Smooth muscle cell (in vitro differentiated cells): Measurements from ENCODE around the gene ABHD17A. TPM values are rescaled to one million over a fixed set of nuclear protein-coding genes. Genes with fewer than 3 reads are reported as not detected.

Source experiments
- DNase-seq: peaks from one replicate; lab custom pipeline; 2025; ENCODE audit not compliant: unreplicated experiment; lab: John Stamatoyannopoulos, UW
- H2AFZ ChIP-seq: fragments of 200-600 bp; sonication (generic); 2 replicates; pipeline ENCODE4 v1.6.0; 2016; ENCODE audit warnings: antibody characterized with exemption, low read depth, mild to moderate bottlenecking
- H3F3A ChIP-seq: fragments of 200-600 bp; sonication (generic); 2 replicates; pipeline ENCODE4 v1.6.0; 2017; ENCODE audit warnings: antibody characterized with exemption, low read depth
- H3K27ac ChIP-seq: fragments of 200-600 bp; sonication (generic); 2 replicates; pipeline ENCODE4 v1.5.1; 2016; ENCODE audit warnings: low read depth, mild to moderate bottlenecking
- H3K27me3 ChIP-seq: fragments of 200-600 bp; sonication (generic); 2 replicates; pipeline ENCODE4 v1.6.1; 2016; ENCODE audit warnings: low read depth, mild to moderate bottlenecking
- H3K36me3 ChIP-seq: fragments of 200-600 bp; sonication (generic); 2 replicates; pipeline ENCODE4 v1.5.1; 2016; ENCODE audit warnings: low read depth
- H3K4me1 ChIP-seq: fragments of 200-600 bp; sonication (generic); 2 replicates; pipeline ENCODE4 v1.5.1; 2016; ENCODE audit warnings: low read depth
- H3K4me2 ChIP-seq: fragments of 200-600 bp; sonication (generic); 2 replicates; pipeline ENCODE4 v1.6.0; 2016; ENCODE audit warnings: mild to moderate bottlenecking
- H3K4me3 ChIP-seq: fragments of 200-600 bp; sonication (generic); 2 replicates; pipeline ENCODE4 v1.5.1; 2016; ENCODE audit warnings: mild to moderate bottlenecking
- H3K79me2 ChIP-seq: fragments of 200-600 bp; sonication (generic); 2 replicates; pipeline ENCODE4 v1.6.0; 2016; ENCODE audit warnings: low read depth, mild to moderate bottlenecking
- H3K9ac ChIP-seq: fragments of 200-600 bp; sonication (generic); 2 replicates; pipeline ENCODE4 v1.6.0; 2016; ENCODE audit warnings: low read depth
- H3K9me3 ChIP-seq: fragments of 200-600 bp; sonication (generic); replicated peaks from 2 replicates; pipeline ENCODE4 v1.5.1; 2016; ENCODE audit warnings: low read depth
- H4K20me1 ChIP-seq: fragments of 200-600 bp; sonication (generic); 2 replicates; pipeline ENCODE4 v1.6.0; 2016; ENCODE audit warnings: low read depth
- WGBS: methylation state at CpG from one replicate; pipeline ENCODE4 v1.1.7; 2016; ENCODE audit warnings: low lambda C conversion rate; 5-methylcytosine and 5-hydroxymethylcytosine counted together
- polyA plus RNA-seq: library from polyadenylated mRNA; unstranded; fragments of >200 nt; fragmentation: Nextera tagmentation; extraction: Ambion mirVana; gene quantifications from 2 replicates; pipeline ENCODE4 v1.2.1, GENCODE V29; 2016
- total RNA-seq: library from RNA; depleted of rRNA; stranded (reverse); fragments of >200 nt; gene quantifications from 2 replicates; pipeline ENCODE4 v1.2.3, GENCODE V29; 2014
- TF ChIP-seq, protein P1 (sequence below): fragments of 200-600 bp; sonication (generic); IDR thresholded peaks from 2 replicates; pipeline ENCODE4 v1.5.1; 2017; ENCODE audit warnings: borderline replicate concordance, mild to moderate bottlenecking, antibody characterized with exemption; ENCODE audit not compliant: insufficient read depth, poor library complexity, severe bottlenecking

Gene ABHD17A
- total and polyA plus RNA-seq, 2 experiments from 2014 or later: 42.9 to 106 TPM

DNA sequence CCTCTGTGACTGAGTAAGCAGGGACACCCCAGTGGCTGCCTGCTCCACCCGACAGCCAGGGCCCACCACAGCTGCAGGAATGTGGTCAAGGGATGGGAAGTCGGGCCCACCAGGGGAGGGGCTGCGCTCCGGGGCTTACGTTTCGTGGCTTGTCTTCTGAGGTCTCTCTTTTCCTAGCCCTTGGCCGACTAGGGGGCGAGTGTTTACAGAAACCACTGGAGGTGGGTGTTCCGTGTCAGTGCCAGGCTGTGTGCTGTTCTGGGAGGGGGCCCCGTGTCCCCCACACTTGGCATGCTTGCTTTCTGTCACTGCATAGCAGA lies 24.4 kb upstream of the ABHD17A start:
- H3K4me2 ChIP-seq: no peak overlapping the region

DNA sequence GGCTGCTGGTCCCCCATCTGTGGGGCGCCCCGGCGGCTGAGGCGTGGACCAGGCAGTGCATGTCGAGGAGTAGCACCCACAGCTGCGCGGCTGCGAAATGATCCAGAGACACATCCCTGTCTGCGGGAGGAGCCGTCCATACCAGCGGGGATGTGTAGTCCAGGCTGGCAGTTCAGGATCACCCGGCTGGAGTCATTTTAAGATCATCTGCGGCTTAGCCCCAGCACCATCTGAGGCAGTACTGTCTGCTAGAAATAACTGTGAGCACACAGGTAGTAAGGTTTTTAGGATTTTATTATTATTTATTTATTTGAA lies 23.0 kb upstream of the ABHD17A start:
- no peak for DNase-seq
- H4K20me1 ChIP-seq: peaks cover 62% of the 10 kb centered on the region
- H3K4me2 ChIP-seq: no peak overlapping the region
- no peaks in the 10 kb centered on the region for H3K9me3 ChIP-seq
- H3K79me2 ChIP-seq: peaks cover 69% of the 10 kb centered on the region
- H3K27ac ChIP-seq: no peak overlapping the region
- peaks cover 10% of the 10 kb centered on the region for H3F3A ChIP-seq
- no peak overlapping the region for H3K4me3 ChIP-seq
- 97% methylated on average over 13 of the region's 13 CpGs for WGBS
- peaks cover 5% of the 10 kb centered on the region for H3K4me1 ChIP-seq
- no peaks in the 10 kb centered on the region for H3K36me3 ChIP-seq
- no peaks in the 10 kb centered on the region for H3K27me3 ChIP-seq
- H3K9ac ChIP-seq: no peak overlapping the region
- no peak overlapping the region for H2AFZ ChIP-seq
- TF ChIP-seq, protein P1, sequence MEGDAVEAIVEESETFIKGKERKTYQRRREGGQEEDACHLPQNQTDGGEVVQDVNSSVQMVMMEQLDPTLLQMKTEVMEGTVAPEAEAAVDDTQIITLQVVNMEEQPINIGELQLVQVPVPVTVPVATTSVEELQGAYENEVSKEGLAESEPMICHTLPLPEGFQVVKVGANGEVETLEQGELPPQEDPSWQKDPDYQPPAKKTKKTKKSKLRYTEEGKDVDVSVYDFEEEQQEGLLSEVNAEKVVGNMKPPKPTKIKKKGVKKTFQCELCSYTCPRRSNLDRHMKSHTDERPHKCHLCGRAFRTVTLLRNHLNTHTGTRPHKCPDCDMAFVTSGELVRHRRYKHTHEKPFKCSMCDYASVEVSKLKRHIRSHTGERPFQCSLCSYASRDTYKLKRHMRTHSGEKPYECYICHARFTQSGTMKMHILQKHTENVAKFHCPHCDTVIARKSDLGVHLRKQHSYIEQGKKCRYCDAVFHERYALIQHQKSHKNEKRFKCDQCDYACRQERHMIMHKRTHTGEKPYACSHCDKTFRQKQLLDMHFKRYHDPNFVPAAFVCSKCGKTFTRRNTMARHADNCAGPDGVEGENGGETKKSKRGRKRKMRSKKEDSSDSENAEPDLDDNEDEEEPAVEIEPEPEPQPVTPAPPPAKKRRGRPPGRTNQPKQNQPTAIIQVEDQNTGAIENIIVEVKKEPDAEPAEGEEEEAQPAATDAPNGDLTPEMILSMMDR: no peak

More for the DNA sequence above, 24.4 kb upstream of the ABHD17A start:
- H3K4me1 ChIP-seq: peaks cover 5% of the 10 kb centered on the region
- DNase-seq: no peak
- H3K4me3 ChIP-seq: no peak overlapping the region
- no peak overlapping the region for H2AFZ ChIP-seq
- TF ChIP-seq, protein P1: no peak
- peaks cover 77% of the 10 kb centered on the region for H3K79me2 ChIP-seq
- H3K36me3 ChIP-seq: no peaks in the 10 kb centered on the region
- peaks cover 76% of the 10 kb centered on the region for H4K20me1 ChIP-seq
- no peak overlapping the region for H3K9ac ChIP-seq
- peaks cover under 1% of the 10 kb centered on the region for H3F3A ChIP-seq
- no peaks in the 10 kb centered on the region for H3K27me3 ChIP-seq
- no peak overlapping the region for H3K27ac ChIP-seq
- 93% methylated on average over 10 of the region's 10 CpGs for WGBS
- no peaks in the 10 kb centered on the region for H3K9me3 ChIP-seq

DNA sequence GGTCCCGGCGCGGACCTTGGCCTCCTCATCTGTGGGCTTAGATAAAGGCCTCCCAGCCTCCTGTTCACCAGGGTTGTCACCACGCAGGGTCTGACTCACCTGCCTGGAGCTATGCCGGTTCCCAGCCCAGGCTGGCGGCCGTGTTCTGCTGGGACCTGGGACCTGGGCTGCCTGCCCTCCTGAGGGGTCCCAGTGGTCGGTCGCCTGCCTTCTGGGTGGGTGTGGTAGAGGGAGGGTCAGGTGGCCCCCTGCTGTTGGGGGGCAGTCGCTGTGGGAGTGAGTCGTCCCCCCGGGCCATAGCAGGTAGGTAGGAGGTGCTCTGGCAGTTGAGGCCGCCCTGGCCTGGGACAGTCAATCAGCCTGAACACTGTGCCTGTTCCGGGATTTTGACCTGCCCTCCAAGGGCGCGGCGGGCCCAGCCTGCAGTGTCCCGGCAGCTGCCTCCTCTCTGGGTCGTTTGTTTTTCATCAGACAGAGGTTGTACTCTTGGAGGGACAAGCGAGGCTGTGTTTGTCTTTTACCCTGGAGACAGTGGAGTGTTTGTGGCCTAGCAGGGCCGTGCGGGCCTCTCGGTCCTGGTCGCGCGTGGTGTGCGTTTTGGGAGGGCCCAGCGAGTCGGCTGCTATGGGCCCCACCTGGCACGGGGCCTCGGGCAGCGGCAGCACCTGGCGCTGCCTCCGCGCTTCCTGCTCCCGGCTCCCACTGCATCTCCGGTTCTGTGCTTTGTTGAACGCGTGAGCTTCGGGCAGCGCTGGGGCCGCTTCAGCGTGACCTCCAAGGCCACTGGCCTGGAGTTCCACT lies 22.5 kb upstream of the ABHD17A start:
- Histone ChIP-seq H3K27ac (peak overlapping the region; percentile 38), H3K79me2 (peaks cover 67% of the 10 kb centered on the region), H4K20me1 (peaks cover 56% of the 10 kb centered on the region), H3K27me3 (no peaks in the 10 kb centered on the region), H3K4me3 (no peak overlapping the region), H2AFZ (no peak overlapping the region), H3K36me3 (no peaks in the 10 kb centered on the region), H3K4me2 (peak overlapping the region; percentile 31), H3K9ac (no peak overlapping the region), H3F3A (peaks cover 10% of the 10 kb centered on the region), H3K9me3 (no peaks in the 10 kb centered on the region), H3K4me1 (peaks cover 5% of the 10 kb centered on the region)
- no peak for DNase-seq
- TF ChIP-seq, protein P1: no peak
- WGBS: 85% methylated on average over 43 of the region's 43 CpGs
